ENCODE data around the gene EXOSC3.

Gene EXOSC3

DNA sequence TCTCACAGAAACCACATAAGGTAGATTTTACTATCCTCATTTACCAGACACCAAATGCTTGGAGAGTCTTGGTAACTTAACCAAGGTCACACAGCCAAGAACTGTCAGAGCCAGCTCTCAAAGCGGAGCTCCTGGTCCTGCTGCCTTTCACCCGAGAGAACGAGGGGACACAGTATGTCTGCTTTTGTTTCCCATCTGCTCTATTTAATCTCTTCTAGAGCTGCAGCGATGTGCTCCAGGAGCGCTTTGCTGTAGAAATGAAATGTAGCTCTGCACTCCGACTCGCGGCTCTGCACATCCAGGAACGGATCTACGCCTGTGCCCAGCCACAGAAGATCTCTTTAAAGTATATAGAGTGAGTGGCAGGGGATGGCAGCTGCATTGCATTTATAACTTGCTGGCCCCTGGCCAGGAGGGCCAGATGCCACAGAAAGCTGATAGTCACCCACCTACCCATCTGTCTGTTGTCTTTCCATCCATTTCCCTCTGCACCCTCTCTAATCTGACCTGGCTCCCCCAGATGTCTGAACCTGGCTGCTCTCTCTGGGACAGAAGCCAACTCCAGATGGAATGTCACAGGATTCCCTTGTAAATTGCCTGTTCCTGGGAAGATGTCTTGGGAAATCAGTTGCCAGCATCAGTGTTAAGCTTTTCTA, 52.6 kb downstream of the EXOSC3 start:
- no peak for DNase-seq (ENCODE audit: low read depth, low spot score)

DNA sequence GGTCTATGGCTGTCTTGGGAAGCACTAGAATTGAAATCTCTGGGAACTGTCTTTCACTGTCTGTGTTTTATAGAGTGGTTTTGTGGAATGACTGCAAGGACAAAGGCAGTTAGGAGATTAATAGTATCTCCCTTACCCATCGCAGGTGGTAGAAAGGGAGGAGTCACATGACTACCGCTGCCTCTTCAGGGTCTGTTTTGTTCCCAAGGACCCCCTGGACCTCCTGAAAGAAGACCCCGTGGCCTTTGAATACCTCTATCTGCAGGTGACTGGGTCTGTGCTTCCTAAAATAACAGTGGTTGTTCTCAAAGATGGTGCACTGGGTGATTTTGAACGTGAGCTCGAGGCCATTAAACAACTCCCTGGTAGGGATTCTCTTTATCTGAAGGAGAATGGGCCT, 54.0 kb downstream of the EXOSC3 start:
- no peak for DNase-seq (ENCODE audit: low read depth, low spot score)

DNA sequence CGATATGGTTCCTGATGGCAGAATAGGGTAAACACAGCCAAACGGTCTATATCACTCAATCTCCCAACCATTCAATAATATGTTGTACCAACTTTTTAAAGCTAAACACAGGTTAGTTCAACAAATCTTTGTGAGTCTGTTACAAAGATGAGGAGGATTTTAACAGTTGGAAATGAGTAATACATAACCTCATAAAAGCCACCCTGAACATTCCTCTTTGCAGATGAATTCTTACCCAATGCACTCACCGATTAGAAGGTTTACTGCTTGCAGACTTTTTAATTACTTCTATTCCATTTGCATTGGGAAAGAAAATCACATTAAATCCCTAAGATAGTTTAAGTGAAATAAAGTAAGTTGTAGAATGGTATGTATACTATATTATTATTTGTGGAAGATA, 54.6 kb downstream of the EXOSC3 start:
- peak; percentile 17 for DNase-seq (ENCODE audit: low read depth, low spot score)
